DMS 273 treated with DMSO at 0.1 percent for 48 hours (cell line): ENCODE data around the gene CLIP2.
"Not testable (repeated sequence)": the region's sequence is repeated elsewhere in the genome, so short reads cannot be mapped to it uniquely, and the experiment has no call there.

ENCODE experiments used
- DNase-seq: peaks from one replicate; lab custom pipeline; 2025; lab: John Stamatoyannopoulos, UW

CLIP2 gene

DNA sequence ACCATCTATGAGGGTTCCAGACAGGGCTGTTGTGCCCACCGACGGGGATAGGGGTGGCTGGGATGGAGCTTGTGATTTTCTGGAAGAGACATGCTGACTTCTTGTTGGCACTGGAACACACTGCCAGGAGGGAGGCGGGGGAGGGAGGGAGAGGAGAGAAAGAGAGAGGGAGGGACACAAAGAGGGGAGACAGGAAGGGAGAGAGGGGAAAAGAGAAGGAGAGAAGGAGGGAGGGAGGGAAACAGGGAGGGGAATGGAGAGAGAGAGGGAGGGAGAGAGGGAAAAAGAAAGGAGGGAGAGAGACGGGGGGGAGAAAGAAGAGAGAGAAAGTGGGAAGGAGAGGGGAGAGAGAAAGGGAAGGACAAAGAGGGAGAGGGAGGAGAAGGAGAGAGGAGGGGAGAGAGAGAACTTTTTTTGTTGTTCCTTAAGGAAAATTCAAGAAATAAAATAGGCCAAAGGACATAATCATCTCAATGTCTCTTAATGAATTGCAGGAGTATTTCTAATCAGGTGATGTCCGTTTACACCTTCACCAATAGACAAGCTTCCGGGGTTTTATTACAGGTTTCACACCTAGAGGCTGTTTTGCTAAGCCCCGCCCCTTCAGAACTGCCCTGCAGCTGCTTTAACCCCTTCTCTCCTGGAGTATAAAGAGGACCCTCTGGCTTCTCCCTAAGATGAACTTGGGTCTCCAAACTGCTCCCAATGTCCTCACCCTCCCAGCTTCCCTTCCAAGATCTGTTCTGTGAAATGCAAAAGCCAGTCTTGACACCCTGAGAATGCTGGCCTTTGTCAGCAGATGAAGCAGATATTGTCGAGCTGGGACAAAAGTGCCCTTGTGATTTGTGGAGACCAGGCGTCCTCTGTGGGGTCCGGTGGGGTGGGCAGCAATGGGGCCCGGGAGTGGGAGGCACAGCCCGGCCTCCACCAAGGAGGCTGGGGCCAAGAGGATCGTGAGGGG, 82.5 kb downstream of the CLIP2 start:
- DNase-seq, result no peak

- no peak for DNase-seq
Observed at GRCh38 chr7:74372511-74373111, 83.4 kb downstream of the CLIP2 start.

- DNase-seq, result no peak
Observed at GRCh38 chr7:74373536-74373935, 84.3 kb downstream of the CLIP2 start.

- no peak for DNase-seq
Observed at GRCh38 chr7:74375726-74376220, 86.6 kb downstream of the CLIP2 start.

DNA sequence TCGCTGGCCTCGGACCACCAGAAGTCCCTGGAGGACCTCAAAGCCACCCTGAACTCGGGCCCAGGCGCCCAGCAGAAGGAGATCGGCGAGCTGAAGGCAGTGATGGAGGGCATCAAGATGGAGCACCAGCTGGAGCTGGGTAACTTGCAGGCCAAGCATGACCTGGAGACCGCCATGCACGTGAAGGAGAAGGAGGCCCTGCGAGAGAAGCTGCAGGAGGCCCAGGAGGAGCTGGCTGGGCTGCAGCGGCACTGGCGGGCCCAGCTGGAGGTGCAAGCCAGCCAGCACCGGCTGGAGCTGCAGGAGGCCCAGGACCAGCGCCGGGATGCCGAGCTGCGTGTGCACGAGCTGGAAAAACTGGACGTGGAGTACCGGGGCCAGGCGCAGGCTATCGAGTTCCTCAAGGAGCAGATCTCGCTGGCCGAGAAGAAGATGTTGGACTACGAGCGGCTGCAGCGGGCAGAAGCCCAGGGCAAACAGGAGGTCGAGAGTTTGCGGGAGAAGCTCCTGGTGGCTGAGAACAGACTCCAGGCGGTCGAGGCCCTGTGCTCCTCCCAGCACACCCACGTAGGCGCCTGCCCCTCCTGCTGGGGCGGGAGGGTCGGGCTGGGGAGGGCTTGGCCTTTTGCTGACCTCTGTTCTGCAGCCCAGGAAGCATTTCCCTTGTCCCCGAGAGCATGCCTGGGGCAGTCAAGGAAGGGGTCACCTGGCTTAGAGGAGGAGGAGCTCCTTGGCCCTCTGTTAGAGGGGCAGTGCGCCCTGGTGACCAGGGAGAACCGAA, 87.2 kb downstream of the CLIP2 start:
- DNase-seq, result no peak

- DNase-seq, result no peak
Observed at GRCh38 chr7:74379938-74380337, 90.7 kb downstream of the CLIP2 start.

- no peak for DNase-seq
Observed at GRCh38 chr7:74380720-74381119, 91.5 kb downstream of the CLIP2 start.

GRCh38 chr7:74384086-74384485, 94.9 kb downstream of the CLIP2 start:
- not testable (repeated sequence) for DNase-seq

DNA sequence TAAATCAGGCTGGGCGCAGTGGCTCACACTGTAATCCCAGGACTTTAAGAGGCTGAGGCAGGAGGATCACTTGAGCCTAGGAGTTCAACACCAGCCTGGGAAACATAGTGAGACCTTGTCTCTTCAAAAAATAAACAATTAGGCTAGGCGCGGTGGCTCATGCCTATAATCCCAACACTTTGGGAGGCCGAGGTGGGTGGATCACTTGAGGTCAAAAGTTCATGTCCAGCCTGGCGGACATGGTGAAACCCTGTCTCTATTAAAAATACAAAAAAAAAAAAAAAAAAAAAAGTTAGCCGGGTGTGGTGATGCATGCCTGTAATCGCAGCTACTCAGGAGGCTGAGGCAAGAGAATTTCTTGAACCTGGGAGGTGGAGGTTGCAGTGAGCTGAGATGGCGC, 95.6 kb downstream of the CLIP2 start:
- DNase-seq, result not testable (repeated sequence)

DNA sequence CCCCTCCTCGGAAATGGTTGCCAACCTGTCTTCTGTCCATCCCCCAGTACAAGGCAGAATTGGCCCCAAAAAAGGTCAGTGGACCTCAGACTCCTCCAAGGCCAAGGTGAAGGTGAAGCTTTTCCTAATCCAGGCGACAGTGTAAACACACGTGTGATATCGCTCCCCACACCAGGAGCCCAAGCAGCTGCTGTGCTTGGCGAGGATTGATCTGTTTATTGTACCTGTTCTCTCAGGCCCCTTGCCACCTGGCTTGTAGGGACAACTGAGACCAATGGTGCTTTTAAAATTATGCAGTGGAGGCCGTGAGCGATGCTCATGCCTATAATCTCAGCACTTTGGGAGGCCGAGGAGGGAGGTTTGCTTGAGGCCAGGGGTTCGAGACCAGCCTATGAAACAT, 98.4 kb downstream of the CLIP2 start:
- DNase-seq, result no peak

DNA sequence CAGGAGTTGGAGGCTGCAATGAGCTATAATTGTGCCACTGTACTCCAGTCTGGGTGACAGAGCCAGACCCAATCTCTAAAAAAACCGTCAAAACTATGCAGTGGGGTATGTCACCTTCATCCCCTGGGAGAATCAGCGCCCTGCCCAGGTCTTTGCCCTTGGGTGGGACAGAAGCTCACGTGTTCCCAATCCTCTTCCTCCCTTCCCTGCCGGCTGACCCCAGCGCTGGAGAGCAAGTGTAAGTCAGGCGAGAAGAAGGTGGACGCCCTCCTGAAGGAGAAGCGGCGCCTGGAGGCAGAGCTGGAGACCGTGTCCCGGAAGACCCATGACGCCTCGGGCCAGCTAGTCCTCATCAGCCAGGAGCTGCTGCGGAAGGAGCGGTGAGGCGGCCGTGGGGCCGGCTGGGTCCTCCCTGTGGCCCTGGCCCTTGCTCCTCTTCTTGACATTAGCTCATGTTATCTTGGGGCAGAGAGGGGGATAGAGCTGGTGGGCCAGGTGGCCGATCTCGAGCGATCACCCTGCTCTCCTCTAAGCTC, 99.7 kb downstream of the CLIP2 start:
- no peak for DNase-seq

DNA sequence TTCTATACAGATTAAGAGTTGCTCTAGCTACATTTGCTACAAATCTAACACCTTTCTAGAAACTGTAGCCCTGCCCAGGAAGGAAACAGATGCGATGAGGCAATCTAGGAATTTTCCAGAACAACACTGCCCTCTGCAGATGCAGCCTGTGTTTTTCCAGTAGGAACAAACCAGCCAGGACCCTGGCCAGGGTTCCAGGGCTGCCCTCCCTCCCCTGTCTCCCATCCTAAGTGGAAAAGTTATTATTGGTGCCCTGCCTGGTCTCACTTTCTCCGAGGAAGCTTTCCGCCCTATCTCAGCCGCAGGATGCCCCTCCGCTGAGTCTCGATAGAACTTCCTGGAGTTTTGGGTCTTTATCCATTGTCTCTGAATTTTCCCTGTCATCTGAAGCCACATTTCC, 104.5 kb downstream of the CLIP2 start:
- DNase-seq, result not testable (repeated sequence)

GRCh38 chr7:74394601-74395000, 105.4 kb downstream of the CLIP2 start:
- DNase-seq, result not testable (repeated sequence)

DNA sequence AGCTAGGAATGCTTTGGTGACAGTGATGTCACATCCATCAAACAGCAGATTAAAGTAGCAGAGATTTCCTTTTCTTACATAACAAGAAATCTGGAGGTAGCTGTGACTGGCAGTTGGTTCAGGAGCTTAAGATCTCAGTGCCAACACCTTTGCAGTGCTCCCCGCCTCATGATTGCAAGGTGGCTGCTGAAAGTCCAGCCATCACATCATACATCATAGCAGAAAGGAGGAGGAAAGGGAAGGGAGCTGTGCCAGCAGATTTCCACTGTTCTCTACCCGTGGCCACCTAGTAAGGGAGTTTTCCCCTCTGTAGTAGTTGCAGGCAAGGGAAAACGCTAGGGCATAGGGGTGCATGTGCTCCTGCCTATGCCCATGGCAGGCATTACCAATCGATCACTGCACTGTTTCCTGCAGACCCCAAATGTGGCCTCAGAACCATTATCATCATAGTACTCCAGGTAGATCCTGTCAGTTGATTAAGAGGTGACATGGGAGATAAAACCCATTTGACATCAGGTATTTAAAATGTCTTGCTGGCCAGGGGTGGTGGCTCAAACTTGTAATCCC, 106.6 kb downstream of the CLIP2 start:
- DNase-seq, result no peak

DNA sequence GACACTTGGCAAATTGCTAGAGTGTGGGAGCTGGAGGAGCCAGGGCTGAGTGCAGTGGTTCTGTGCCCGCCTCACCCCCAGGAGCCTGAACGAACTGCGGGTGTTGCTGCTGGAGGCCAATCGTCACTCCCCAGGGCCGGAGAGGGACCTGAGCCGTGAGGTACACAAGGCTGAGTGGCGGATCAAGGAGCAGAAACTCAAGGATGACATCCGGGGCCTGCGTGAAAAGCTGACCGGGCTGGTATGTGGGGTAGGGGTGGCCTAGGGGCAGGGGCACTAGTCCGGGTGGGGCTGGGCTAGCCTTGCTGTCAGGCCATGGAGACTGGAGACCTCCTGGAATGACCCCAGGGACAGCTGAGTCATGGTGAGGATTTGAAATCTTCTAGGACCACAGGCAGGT, 107.8 kb downstream of the CLIP2 start:
- no peak for DNase-seq

- no peak for DNase-seq
Observed at GRCh38 chr7:74398426-74398825, 109.2 kb downstream of the CLIP2 start.

- DNase-seq, result no peak
Observed at GRCh38 chr7:74399006-74399405, 109.8 kb downstream of the CLIP2 start.

- no peak for DNase-seq
Observed at GRCh38 chr7:74400420-74401136, 111.4 kb downstream of the CLIP2 start.

DNA sequence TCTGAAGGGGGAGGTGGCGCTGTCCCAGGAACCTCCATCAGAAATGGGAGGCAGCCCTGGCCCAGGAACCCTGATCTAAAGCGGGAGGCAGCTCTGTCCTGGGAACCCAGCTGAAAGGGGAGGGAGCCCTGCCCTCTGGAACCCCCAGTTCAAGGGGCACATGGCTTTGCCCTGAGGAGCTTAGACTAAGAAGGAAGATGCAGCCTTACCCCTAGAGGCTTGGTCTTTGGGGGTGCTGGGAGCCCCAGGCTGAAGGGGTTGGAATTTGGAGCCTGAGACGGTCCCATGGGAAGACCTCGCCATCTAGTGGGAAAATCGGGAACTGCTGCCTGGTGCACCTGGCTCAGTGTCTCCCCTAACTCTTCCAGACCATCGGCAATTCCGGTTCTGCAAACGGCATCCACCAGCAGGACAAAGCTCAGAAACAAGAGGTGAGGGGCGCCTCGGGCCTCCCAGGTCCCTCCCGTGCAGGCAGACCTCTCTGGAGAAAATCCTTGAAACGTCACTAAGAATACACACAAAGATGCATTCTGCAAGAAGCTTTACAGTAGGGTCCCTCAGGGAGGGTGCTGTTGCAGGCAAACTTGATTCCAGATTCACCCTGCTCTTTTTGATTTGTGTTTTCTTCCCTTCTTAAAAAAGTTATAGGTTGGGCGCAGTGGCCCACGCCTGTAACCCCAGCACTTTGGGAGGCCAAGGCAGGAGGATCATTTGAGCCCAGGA, 112.1 kb downstream of the CLIP2 start:
- peak; percentile 9 for DNase-seq

DNA sequence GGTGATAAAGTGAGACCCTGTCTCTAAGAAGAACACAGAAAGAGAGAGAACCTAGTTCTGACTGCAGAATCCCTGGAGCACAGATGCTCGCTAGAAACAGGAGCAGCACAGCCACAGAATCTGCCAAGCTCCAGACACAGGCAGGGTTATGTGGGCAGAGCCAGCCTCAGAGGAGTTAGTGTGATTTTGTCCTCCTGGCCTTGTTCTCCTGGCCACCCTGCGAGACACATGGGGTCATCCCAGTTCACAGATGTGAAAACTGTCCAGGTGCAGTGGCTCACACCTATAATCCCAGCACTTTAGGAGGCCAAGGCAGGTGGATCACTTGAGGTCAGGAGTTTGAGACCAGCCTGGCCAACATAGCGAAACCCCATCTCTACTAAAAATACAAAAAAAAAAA, 113.5 kb downstream of the CLIP2 start:
- DNase-seq, result not testable (repeated sequence)
